Caco-2 (cell line): Measurements from ENCODE around the gene ZNF276. TPM values are rescaled to one million over a fixed set of nuclear protein-coding genes. Genes with fewer than 3 reads are reported as not detected.

Experiments used
- BruUV-seq: library from RNA; stranded (reverse); fragments of 400-500 nt; replicated peaks from 2 replicates; lab custom pipeline; 2021; lab: Mats Ljungman, UMichigan
- CTCF ChIA-PET: fragments of 300-600 bp; sonication (Branson Sonifier 250); formaldehyde crosslinking; loops from one replicate; lab custom pipeline; 2022; ENCODE audit warnings: antibody characterized with exemption; lab: Charles Lee
- POLR2A ChIA-PET: fragments of 300-600 bp; sonication (Branson Sonifier 250); formaldehyde crosslinking; loops from one replicate; lab custom pipeline; 2022; ENCODE audit warnings: antibody characterized with exemption; lab: Charles Lee
- DNase-seq, 2 experiments: peaks; one replicate each; pipeline versions ENCODE4 v3.0.0 to v3.0.0-alpha.2; 2020 to 2022
- H3K27me3 ChIP-seq: replicated peaks from 2 replicates; pipeline ENCODE4 v1.6.0; 2011; ENCODE audit warnings: low read length; ENCODE audit not compliant: control insufficient read depth, insufficient read depth
- H3K36me3 ChIP-seq: 2 replicates; pipeline ENCODE4 v1.5.1; 2011; ENCODE audit warnings: low read length; ENCODE audit not compliant: control insufficient read depth, insufficient read depth
- H3K4me1 ChIP-seq: fragments of 250-450 bp; sonication (Bioruptor Pico); 2 replicates; pipeline ENCODE4 v1.5.1; 2020; ENCODE audit warnings: mild to moderate bottlenecking
- H3K4me3 ChIP-seq: 2 replicates; pipeline ENCODE4 v1.5.1; 2011; ENCODE audit warnings: low read depth, mild to moderate bottlenecking, control low read depth, low read length
- H3K9me3 ChIP-seq: fragments of 250-450 bp; sonication (Bioruptor Pico); 2 replicates; pipeline ENCODE4 v1.5.1; 2020; ENCODE audit warnings: mild to moderate bottlenecking, moderate library complexity
- H3K27ac Mint-ChIP-seq: one replicate; pipeline ENCODE4 v1.8.0; 2022; ENCODE audit warnings: mixed read lengths; ENCODE audit not compliant: unreplicated experiment
- H3K27me3 Mint-ChIP-seq: one replicate; pipeline ENCODE4 v1.8.0; 2022; ENCODE audit warnings: mixed read lengths; ENCODE audit not compliant: insufficient read depth, unreplicated experiment
- H3K36me3 Mint-ChIP-seq: one replicate; pipeline ENCODE4 v1.8.0; 2022; ENCODE audit warnings: mild to moderate bottlenecking, mixed read lengths; ENCODE audit not compliant: insufficient read depth, unreplicated experiment
- H3K4me1 Mint-ChIP-seq: one replicate; pipeline ENCODE4 v1.8.0; 2022; ENCODE audit warnings: low read depth, mixed read lengths; ENCODE audit not compliant: unreplicated experiment
- H3K4me3 Mint-ChIP-seq: one replicate; pipeline ENCODE4 v1.8.0; 2022; ENCODE audit warnings: mild to moderate bottlenecking, moderate library complexity, mixed read lengths; ENCODE audit not compliant: unreplicated experiment
- H3K9me3 Mint-ChIP-seq: one replicate; pipeline ENCODE4 v1.8.0; 2022; ENCODE audit warnings: mixed read lengths; ENCODE audit not compliant: unreplicated experiment
- CTCF ChIP-seq, 2 experiments: fragments of 200-600 bp in 1 of 2; IDR thresholded peaks; 1 replicate in 1 of 2; 2 replicates in 1 of 2; pipeline versions ENCODE4 v1.5.1 to v1.8.0; 2011 to 2022; ENCODE audit warnings: antibody characterized with exemption in 1 of 2, control low read depth in 1 of 2, inconsistent platforms in 1 of 2, low read depth in 1 of 2, low read length in 1 of 2, mild to moderate bottlenecking in 1 of 2, moderate library complexity in 1 of 2; ENCODE audit not compliant: insufficient read depth in 1 of 2, severe bottlenecking in 1 of 2, unreplicated experiment in 1 of 2
- intact Hi-C: fragments of 100-400 bp; cut with micrococcal nuclease; formaldehyde crosslinking; loops from one replicate; pipeline ENCODE4 v1.10.0; 2022; ENCODE audit not compliant: unreplicated experiment
- total RNA-seq: library from RNA; stranded (reverse); gene quantifications from 2 replicates; pipeline ENCODE4 v1.2.3, GENCODE V29; 2022

Gene ZNF276
- total RNA-seq, 1 experiment from 2014 or later = 28.1 TPM

- DNase-seq = no peak
- ChIA-PET POLR2A (no interaction called here), CTCF (no interaction called here)
- H3K4me1 ChIP-seq = no peaks in the 10 kb centered on the region
- no peak overlapping the region for H3K27ac Mint-ChIP-seq
- no peaks in the 10 kb centered on the region for H3K9me3 Mint-ChIP-seq
- no peak for TF ChIP-seq CTCF (IDR thresholded peaks at IDR 0.05; ENCODE audit: insufficient read depth in 1 of 2, low read depth in 1 of 2, low read length in 1 of 2, severe bottlenecking in 1 of 2, unreplicated experiment in 1 of 2)
- no peak overlapping the region for H3K4me3 Mint-ChIP-seq
- H3K36me3 ChIP-seq = peaks cover 13% of the 10 kb centered on the region
- intact Hi-C loops = no loop called here
- no peaks in the 10 kb centered on the region for H3K27me3 Mint-ChIP-seq
- peaks cover 98% of the 10 kb centered on the region for H3K36me3 Mint-ChIP-seq
- no peaks in the 10 kb centered on the region for H3K27me3 ChIP-seq
- H3K9me3 ChIP-seq = no peaks in the 10 kb centered on the region
- BruUV-seq = no TSS peak
- H3K4me3 ChIP-seq = no peak overlapping the region
- no peaks in the 10 kb centered on the region for H3K4me1 Mint-ChIP-seq
Observed at GRCh38 chr16:89761304-89761922, 40.1 kb downstream of the ZNF276 start.

- DNase-seq = no peak
- H3K4me3 Mint-ChIP-seq = no peak overlapping the region
- no peaks in the 10 kb centered on the region for H3K4me1 Mint-ChIP-seq
- Histone ChIP-seq H3K27me3 (no peaks in the 10 kb centered on the region), H3K36me3 (peaks cover 9% of the 10 kb centered on the region), H3K4me3 (no peak overlapping the region), H3K4me1 (no peaks in the 10 kb centered on the region), H3K9me3 (no peaks in the 10 kb centered on the region)
- H3K36me3 Mint-ChIP-seq = peaks cover 98% of the 10 kb centered on the region
- BruUV-seq = no TSS peak
- ChIA-PET CTCF (no interaction called here), POLR2A (no interaction called here)
- H3K9me3 Mint-ChIP-seq = no peaks in the 10 kb centered on the region
- TF ChIP-seq CTCF (IDR thresholded peaks at IDR 0.05; ENCODE audit: insufficient read depth in 1 of 2, low read depth in 1 of 2, low read length in 1 of 2, severe bottlenecking in 1 of 2, unreplicated experiment in 1 of 2) = no peak
- H3K27me3 Mint-ChIP-seq = no peaks in the 10 kb centered on the region
- no peak overlapping the region for H3K27ac Mint-ChIP-seq
- intact Hi-C loops = no loop called here
Observed at GRCh38 chr16:89764711-89765201, 43.4 kb downstream of the ZNF276 start.

GRCh38 chr16:89765292-89765830 lies 44.0 kb downstream of the ZNF276 start:
- intact Hi-C loops = no loop called here
- no peaks in the 10 kb centered on the region for H3K4me1 ChIP-seq
- H3K36me3 Mint-ChIP-seq = peaks cover 98% of the 10 kb centered on the region
- BruUV-seq = no TSS peak
- ChIA-PET CTCF (no interaction called here), POLR2A (no interaction called here)
- H3K9me3 Mint-ChIP-seq = no peaks in the 10 kb centered on the region
- DNase-seq = no peak
- H3K27me3 Mint-ChIP-seq = no peaks in the 10 kb centered on the region
- H3K4me3 ChIP-seq = no peak overlapping the region
- peaks cover 9% of the 10 kb centered on the region for H3K36me3 ChIP-seq
- no peaks in the 10 kb centered on the region for H3K27me3 ChIP-seq
- H3K4me3 Mint-ChIP-seq = no peak overlapping the region
- H3K9me3 ChIP-seq = no peaks in the 10 kb centered on the region
- no peaks in the 10 kb centered on the region for H3K4me1 Mint-ChIP-seq
- no peak for TF ChIP-seq CTCF (IDR thresholded peaks at IDR 0.05; ENCODE audit: insufficient read depth in 1 of 2, low read depth in 1 of 2, low read length in 1 of 2, severe bottlenecking in 1 of 2, unreplicated experiment in 1 of 2)
- no peak overlapping the region for H3K27ac Mint-ChIP-seq
